GM19463 (cell line): ENCODE measurements around the gene REC8.
A peak's percentile ranks its signal among the peaks of the same experiment; 100 is the strongest.

ENCODE experiments used
- ATAC-seq: cut with Tn5 transposase; IDR thresholded peaks from one replicate; pipeline ENCODE4 v1.9.1; 2021; ENCODE audit warnings: mild to moderate bottlenecking, moderate library complexity; ENCODE audit not compliant: unreplicated experiment

The REC8 gene

GRCh38 chr14:24171422-24172260 lies at the start of gene REC8:
REC8 (plus strand) TSS chr14:24172080; CDS start chr14:24172553, 473 bp downstream.
- peak; percentile 80 for ATAC-seq

- no peak for ATAC-seq
These were observed 49.5 kb upstream of the REC8 start for GRCh38 chr14:24122416-24122815.

- ATAC-seq: no peak
These were observed 49.0 kb upstream of the REC8 start for GRCh38 chr14:24122898-24123297.

- peak; percentile 72 for ATAC-seq
These were observed 48.2 kb upstream of the REC8 start for GRCh38 chr14:24123424-24124417.

- ATAC-seq: no peak
These were observed 44.9 kb upstream of the REC8 start for GRCh38 chr14:24126939-24127338.

- ATAC-seq: no peak
These were observed 44.2 kb upstream of the REC8 start for GRCh38 chr14:24127673-24128072.

- ATAC-seq: no peak
These were observed 42.4 kb upstream of the REC8 start for GRCh38 chr14:24129410-24129998.

- ATAC-seq: no peak
These were observed 41.5 kb upstream of the REC8 start, which contains the start of gene FITM1 for GRCh38 chr14:24130380-24130716. FITM1 (plus strand) TSS chr14:24130659; CDS start chr14:24131564, 905 bp downstream.

GRCh38 chr14:24130717-24131548 lies 40.9 kb upstream of the REC8 start:
- no peak for ATAC-seq

- no peak for ATAC-seq
These were observed 40.3 kb upstream of the REC8 start for GRCh38 chr14:24131549-24131966.

- ATAC-seq: no peak
These were observed 39.7 kb upstream of the REC8 start for GRCh38 chr14:24132061-24132685.

GRCh38 chr14:24132976-24133375 lies 38.9 kb upstream of the REC8 start:
- no peak for ATAC-seq

GRCh38 chr14:24133735-24134134 lies 38.1 kb upstream of the REC8 start:
- ATAC-seq: no peak

GRCh38 chr14:24135584-24135833 lies 36.4 kb upstream of the REC8 start:
- ATAC-seq: no peak

- ATAC-seq: peak; percentile 88
These were observed 35.8 kb upstream of the REC8 start, which contains the start of gene PSME1 for GRCh38 chr14:24135834-24136683. PSME1 (plus strand) TSS chr14:24136194; CDS start chr14:24136263, 69 bp downstream.

- ATAC-seq: no peak
These were observed 35.0 kb upstream of the REC8 start for GRCh38 chr14:24136684-24137528.

GRCh38 chr14:24137529-24138395 lies 34.1 kb upstream of the REC8 start:
- no peak for ATAC-seq
